ENCODE data around the gene FAM83B.

GRCh38 chr6:54958446-54958845, 111.9 kb downstream of the FAM83B start:
- TF ChIP-seq POLR2A (IDR thresholded peaks at IDR 0.05; ENCODE audit: low read depth, low read length) (no peak), POLR2AphosphoS5 (IDR thresholded peaks at IDR 0.05; ENCODE audit: low read depth, low read length) (no peak), TAF1 (IDR thresholded peaks at IDR 0.05; ENCODE audit: low read depth, low read length) (no peak), SPI1 (IDR thresholded peaks at IDR 0.05; ENCODE audit: low read depth, low read length) (no peak), PAX5 (IDR thresholded peaks at IDR 0.05; ENCODE audit: insufficient read depth, low read length, severe bottlenecking) (no peak)

Measured in GM12891 (cell line).